HG02840 (cell line): ENCODE data around the gene USP22.
A peak's percentile ranks its signal among the peaks of the same experiment; 100 is the strongest.
"Not testable (repeated sequence)": the region's sequence is repeated elsewhere in the genome, so short reads cannot be mapped to it uniquely, and the experiment has no call there.

Source experiments
- ATAC-seq: cut with Tn5 transposase; IDR thresholded peaks from one replicate; pipeline ENCODE4 v1.9.1; 2021; ENCODE audit warnings: mild to moderate bottlenecking, moderate library complexity, moderate number of reproducible peaks; ENCODE audit not compliant: unreplicated experiment, low FRiP score

USP22 gene

GRCh38 chr17:21042458-21043295, at the start of gene USP22:
Gene USP22, minus strand, starts transcription at chr17:21043011. Its CDS starts 176 bp downstream, at chr17:21042835.
- peak; percentile 63 for ATAC-seq

GRCh38 chr17:21090902-21091618, 48.2 kb upstream of the USP22 start:
- no peak for ATAC-seq

- no peak for ATAC-seq
Measured at GRCh38 chr17:21089933-21090901, 47.4 kb upstream of the USP22 start.

- ATAC-seq: no peak
Measured at GRCh38 chr17:21089145-21089544, 46.3 kb upstream of the USP22 start.

GRCh38 chr17:21085707-21086106, 42.9 kb upstream of the USP22 start:
- ATAC-seq: no peak

- not testable (repeated sequence) for ATAC-seq
Measured at GRCh38 chr17:21085280-21085679, 42.5 kb upstream of the USP22 start.

- ATAC-seq: no peak
Measured at GRCh38 chr17:21082001-21082436, 39.2 kb upstream of the USP22 start.

- ATAC-seq: no peak
Measured at GRCh38 chr17:21079196-21079595, 36.4 kb upstream of the USP22 start.

- no peak for ATAC-seq
Measured at GRCh38 chr17:21078016-21078780, 35.4 kb upstream of the USP22 start.

GRCh38 chr17:21077281-21077680, 34.5 kb upstream of the USP22 start:
- no peak for ATAC-seq

GRCh38 chr17:21076242-21076641, 33.4 kb upstream of the USP22 start:
- no peak for ATAC-seq

- ATAC-seq: no peak
Measured at GRCh38 chr17:21075739-21076085, 32.9 kb upstream of the USP22 start.

- ATAC-seq: no peak
Measured at GRCh38 chr17:21072745-21073197, 30.0 kb upstream of the USP22 start.

GRCh38 chr17:21066394-21066793, 23.6 kb upstream of the USP22 start:
- no peak for ATAC-seq

GRCh38 chr17:21061971-21062526, 19.2 kb upstream of the USP22 start:
- no peak for ATAC-seq

- no peak for ATAC-seq
Measured at GRCh38 chr17:21061158-21061835, 18.5 kb upstream of the USP22 start.

- no peak for ATAC-seq
Measured at GRCh38 chr17:21059761-21060160, 16.9 kb upstream of the USP22 start.

GRCh38 chr17:21058098-21058893, 15.5 kb upstream of the USP22 start:
- no peak for ATAC-seq
